Panc1 (cell line): Measurements from ENCODE around the gene CISD2. TPM values are rescaled to one million over a fixed set of nuclear protein-coding genes. Genes with fewer than 3 reads are reported as not detected.
"Not testable (repeated sequence)": the region's sequence is repeated elsewhere in the genome, so short reads cannot be mapped to it uniquely, and the experiment has no call there.

Experiments
- ATAC-seq: fragments of 200-7000 bp; cut with Tn5 transposase; 2 replicates; pipeline ENCODE4 v1.9.1; 2020; ENCODE audit warnings: mild to moderate bottlenecking, moderate library complexity
- BruUV-seq: library from RNA; stranded (reverse); fragments of 400-500 nt; replicated peaks from 2 replicates; lab custom pipeline; 2021; lab: Mats Ljungman, UMichigan
- CTCF ChIA-PET: fragments of 300-600 bp; sonication (Branson Sonifier 250); formaldehyde crosslinking; loops from one replicate; lab custom pipeline; 2022; ENCODE audit warnings: antibody characterized with exemption; lab: Charles Lee
- POLR2A ChIA-PET: fragments of 300-600 bp; sonication (Branson Sonifier 250); formaldehyde crosslinking; loops from one replicate; lab custom pipeline; 2022; ENCODE audit warnings: antibody characterized with exemption; lab: Charles Lee
- DNase-seq: peaks from one replicate; pipeline ENCODE4 v3.0.0-alpha.2; 2010; ENCODE audit warnings: low read depth, low spot score
- H3K27ac ChIP-seq: 2 replicates; pipeline ENCODE4 v1.5.1; 2011; ENCODE audit warnings: mild to moderate bottlenecking, low read length, inconsistent platforms
- H3K27me3 ChIP-seq: fragments of 200-500 bp; sonication (Bioruptor generic); 2 replicates; pipeline ENCODE4 v1.6.0; 2014; ENCODE audit warnings: low read length, inconsistent platforms; ENCODE audit not compliant: control insufficient read depth, insufficient read depth
- H3K36me3 ChIP-seq: fragments of 200-500 bp; sonication (Bioruptor generic); 2 replicates; pipeline ENCODE4 v1.5.1; 2014; ENCODE audit warnings: inconsistent platforms, mild to moderate bottlenecking, low read length, moderate library complexity; ENCODE audit not compliant: control insufficient read depth, insufficient read depth
- H3K4me1 ChIP-seq: 2 replicates; pipeline ENCODE4 v1.5.1; 2011; ENCODE audit warnings: inconsistent platforms, mild to moderate bottlenecking, low read length, moderate library complexity; ENCODE audit not compliant: control insufficient read depth, insufficient read depth
- H3K4me3 ChIP-seq, 2 experiments: 2 replicates each; pipeline ENCODE4 v1.5.1; 2011 to 2012; ENCODE audit warnings: low read depth in 2 of 2, low read length in 2 of 2, mild to moderate bottlenecking in 2 of 2, inconsistent platforms in 1 of 2, moderate library complexity in 1 of 2
- H3K9me3 ChIP-seq: fragments of 200-500 bp; sonication (Bioruptor generic); 2 replicates; pipeline ENCODE4 v1.5.1; 2014; ENCODE audit warnings: low read depth, mild to moderate bottlenecking, inconsistent platforms, low read length, moderate library complexity; ENCODE audit not compliant: control insufficient read depth, insufficient read depth
- POLR2AphosphoS5 ChIP-seq: IDR thresholded peaks from 2 replicates; pipeline ENCODE4 v1.6.1; 2012; ENCODE audit warnings: mild to moderate bottlenecking, low read depth, low read length, moderate library complexity
- SIN3A ChIP-seq: IDR thresholded peaks from 2 replicates; pipeline ENCODE4 v1.6.1; 2012; ENCODE audit warnings: low read depth, mild to moderate bottlenecking, low read length, moderate library complexity, borderline replicate concordance; ENCODE audit not compliant: insufficient read depth
- TCF7L2 ChIP-seq: IDR thresholded peaks from 2 replicates; pipeline ENCODE4 v1.6.1; 2011; ENCODE audit warnings: mild to moderate bottlenecking, low read depth, low read length, inconsistent platforms
- in situ Hi-C: cut with HindIII; loops from 2 replicates; pipeline ENCODE4 v1.10.0; 2016; ENCODE audit warnings: low sequenced_read_pairs, low pct_unique_long_range_greater_than_20kb
- intact Hi-C: fragments of 100-400 bp; cut with micrococcal nuclease; formaldehyde crosslinking; loops from one replicate; pipeline ENCODE4 v1.10.0; 2022; ENCODE audit not compliant: unreplicated experiment
- total RNA-seq: library from RNA; stranded (reverse); gene quantifications from one replicate; pipeline ENCODE4 v1.2.1, GENCODE V29; 2021; ENCODE audit not compliant: unreplicated experiment
- TF ChIP-seq, protein P1 (sequence below): fragments of 450-650 bp; IDR thresholded peaks from 2 replicates; pipeline ENCODE4 v1.5.1; 2017; ENCODE audit warnings: mild to moderate bottlenecking
- TF ChIP-seq, protein P2 (sequence below), 2 experiments: IDR thresholded peaks; 2 replicates each; pipeline ENCODE4 v1.6.1; 2011 to 2012; ENCODE audit warnings: low read depth in 2 of 2, control low read depth in 1 of 2, low read length in 1 of 2, mild to moderate bottlenecking in 1 of 2, moderate library complexity in 1 of 2; ENCODE audit not compliant: insufficient read depth in 1 of 2

CISD2 gene
- total RNA-seq, 1 experiment from 2014 or later = 39.0 TPM

DNA sequence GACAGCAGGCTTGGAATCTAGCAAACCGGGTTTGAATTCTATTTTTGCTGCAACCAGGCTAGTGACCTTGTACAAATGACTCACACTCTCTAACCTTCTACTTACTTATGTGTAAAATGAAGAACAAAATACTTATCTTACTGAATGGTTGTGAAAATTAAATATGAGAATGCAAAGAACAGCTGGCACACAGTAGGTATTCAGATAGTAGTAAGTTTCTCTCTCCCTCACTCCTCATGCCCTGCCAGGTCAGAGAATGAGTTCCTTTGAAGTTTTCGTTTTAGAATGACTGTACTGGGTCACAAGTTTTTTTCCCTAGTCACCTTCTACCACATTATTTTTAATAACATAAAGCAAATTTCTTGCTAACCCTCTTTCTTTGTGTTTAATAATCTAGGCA is 33.0 kb downstream of the CISD2 start:
- ChIA-PET CTCF (no interaction called here), POLR2A (no interaction called here)
- BruUV-seq = no TSS peak
- Histone ChIP-seq H3K4me1 (no peaks in the 10 kb centered on the region), H3K4me3 (no peak overlapping the region), H3K36me3 (no peaks in the 10 kb centered on the region), H3K27ac (no peak overlapping the region), H3K9me3 (no peaks in the 10 kb centered on the region), H3K27me3 (no peaks in the 10 kb centered on the region)
- TF ChIP-seq POLR2AphosphoS5 (no peak), SIN3A (no peak), TCF7L2 (no peak)
- TF ChIP-seq, protein P1, sequence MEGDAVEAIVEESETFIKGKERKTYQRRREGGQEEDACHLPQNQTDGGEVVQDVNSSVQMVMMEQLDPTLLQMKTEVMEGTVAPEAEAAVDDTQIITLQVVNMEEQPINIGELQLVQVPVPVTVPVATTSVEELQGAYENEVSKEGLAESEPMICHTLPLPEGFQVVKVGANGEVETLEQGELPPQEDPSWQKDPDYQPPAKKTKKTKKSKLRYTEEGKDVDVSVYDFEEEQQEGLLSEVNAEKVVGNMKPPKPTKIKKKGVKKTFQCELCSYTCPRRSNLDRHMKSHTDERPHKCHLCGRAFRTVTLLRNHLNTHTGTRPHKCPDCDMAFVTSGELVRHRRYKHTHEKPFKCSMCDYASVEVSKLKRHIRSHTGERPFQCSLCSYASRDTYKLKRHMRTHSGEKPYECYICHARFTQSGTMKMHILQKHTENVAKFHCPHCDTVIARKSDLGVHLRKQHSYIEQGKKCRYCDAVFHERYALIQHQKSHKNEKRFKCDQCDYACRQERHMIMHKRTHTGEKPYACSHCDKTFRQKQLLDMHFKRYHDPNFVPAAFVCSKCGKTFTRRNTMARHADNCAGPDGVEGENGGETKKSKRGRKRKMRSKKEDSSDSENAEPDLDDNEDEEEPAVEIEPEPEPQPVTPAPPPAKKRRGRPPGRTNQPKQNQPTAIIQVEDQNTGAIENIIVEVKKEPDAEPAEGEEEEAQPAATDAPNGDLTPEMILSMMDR = no peak
- TF ChIP-seq, protein P2, sequence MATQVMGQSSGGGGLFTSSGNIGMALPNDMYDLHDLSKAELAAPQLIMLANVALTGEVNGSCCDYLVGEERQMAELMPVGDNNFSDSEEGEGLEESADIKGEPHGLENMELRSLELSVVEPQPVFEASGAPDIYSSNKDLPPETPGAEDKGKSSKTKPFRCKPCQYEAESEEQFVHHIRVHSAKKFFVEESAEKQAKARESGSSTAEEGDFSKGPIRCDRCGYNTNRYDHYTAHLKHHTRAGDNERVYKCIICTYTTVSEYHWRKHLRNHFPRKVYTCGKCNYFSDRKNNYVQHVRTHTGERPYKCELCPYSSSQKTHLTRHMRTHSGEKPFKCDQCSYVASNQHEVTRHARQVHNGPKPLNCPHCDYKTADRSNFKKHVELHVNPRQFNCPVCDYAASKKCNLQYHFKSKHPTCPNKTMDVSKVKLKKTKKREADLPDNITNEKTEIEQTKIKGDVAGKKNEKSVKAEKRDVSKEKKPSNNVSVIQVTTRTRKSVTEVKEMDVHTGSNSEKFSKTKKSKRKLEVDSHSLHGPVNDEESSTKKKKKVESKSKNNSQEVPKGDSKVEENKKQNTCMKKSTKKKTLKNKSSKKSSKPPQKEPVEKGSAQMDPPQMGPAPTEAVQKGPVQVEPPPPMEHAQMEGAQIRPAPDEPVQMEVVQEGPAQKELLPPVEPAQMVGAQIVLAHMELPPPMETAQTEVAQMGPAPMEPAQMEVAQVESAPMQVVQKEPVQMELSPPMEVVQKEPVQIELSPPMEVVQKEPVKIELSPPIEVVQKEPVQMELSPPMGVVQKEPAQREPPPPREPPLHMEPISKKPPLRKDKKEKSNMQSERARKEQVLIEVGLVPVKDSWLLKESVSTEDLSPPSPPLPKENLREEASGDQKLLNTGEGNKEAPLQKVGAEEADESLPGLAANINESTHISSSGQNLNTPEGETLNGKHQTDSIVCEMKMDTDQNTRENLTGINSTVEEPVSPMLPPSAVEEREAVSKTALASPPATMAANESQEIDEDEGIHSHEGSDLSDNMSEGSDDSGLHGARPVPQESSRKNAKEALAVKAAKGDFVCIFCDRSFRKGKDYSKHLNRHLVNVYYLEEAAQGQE (IDR thresholded peaks at IDR 0.05; ENCODE audit: insufficient read depth in 1 of 2, low read depth in 2 of 2, low read length in 1 of 2) = no peak
- in situ Hi-C loops (no loop called here), intact Hi-C loops (no loop called here)
- ATAC-seq (no peak), DNase-seq (no peak)

DNA sequence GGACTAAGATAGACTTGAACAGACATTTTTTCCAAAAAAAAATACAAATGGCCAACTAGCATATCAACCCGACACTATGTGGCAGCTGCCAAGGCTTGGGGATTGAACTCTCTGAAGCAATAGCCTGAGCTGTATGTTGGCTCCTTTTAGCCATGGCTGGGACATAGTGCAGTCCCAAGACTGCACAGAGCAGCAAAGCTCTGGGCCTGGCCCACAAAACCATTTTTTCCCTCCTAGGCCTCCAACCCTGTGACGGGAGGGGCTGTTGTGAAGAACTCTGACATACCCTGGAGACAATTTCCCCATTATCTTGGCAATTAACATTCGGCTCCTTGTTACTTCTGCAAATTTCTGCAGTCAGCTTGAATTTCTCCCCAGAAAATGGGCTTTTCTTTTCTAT is 50.1 kb downstream of the CISD2 start:
- in situ Hi-C loops = no loop called here
- POLR2A ChIA-PET = no interaction called here
- no TSS peak for BruUV-seq

DNA sequence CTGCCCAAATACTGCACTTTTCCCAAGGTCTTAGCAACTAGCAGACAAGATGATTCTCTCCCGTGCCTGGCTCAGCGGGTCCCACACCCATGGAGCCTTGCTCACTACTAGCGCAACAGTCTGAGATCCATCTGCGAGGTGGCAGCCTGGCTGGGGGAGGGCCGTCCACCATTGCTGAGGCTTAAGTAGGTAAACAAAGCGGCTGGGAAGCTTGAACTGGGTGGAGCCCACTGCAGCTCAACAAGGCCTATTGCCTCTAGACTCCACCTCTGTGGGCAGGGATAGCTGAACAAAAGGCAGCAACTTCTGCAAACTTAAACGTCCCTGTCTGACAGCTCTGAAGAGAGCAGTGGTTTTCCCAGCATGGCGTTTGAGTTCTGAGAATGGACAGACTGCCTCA is 50.9 kb downstream of the CISD2 start:
- ATAC-seq, intact Hi-C loops, H3K4me3 ChIP-seq, H3K4me1 ChIP-seq, POLR2A ChIA-PET, CTCF ChIA-PET, in situ Hi-C loops, H3K27me3 ChIP-seq, DNase-seq, H3K9me3 ChIP-seq, H3K36me3 ChIP-seq, H3K27ac ChIP-seq, BruUV-seq: not testable (repeated sequence)

More for the DNA sequence above, 50.1 kb downstream of the CISD2 start:
- DNase-seq (no peak), ATAC-seq (no peak)
- Histone ChIP-seq H3K27ac (no peak overlapping the region), H3K36me3 (no peaks in the 10 kb centered on the region), H3K4me1 (no peaks in the 10 kb centered on the region), H3K4me3 (no peak overlapping the region), H3K27me3 (no peaks in the 10 kb centered on the region), H3K9me3 (no peaks in the 10 kb centered on the region)
- intact Hi-C loops = no loop called here
- TF ChIP-seq, protein P2 (IDR thresholded peaks at IDR 0.05; ENCODE audit: insufficient read depth in 1 of 2, low read depth in 2 of 2, low read length in 1 of 2) = no peak
- TF ChIP-seq SIN3A (no peak), TCF7L2 (no peak), POLR2AphosphoS5 (no peak)
- TF ChIP-seq, protein P1 = no peak
- CTCF ChIA-PET = no interaction called here
